ENCODE measurements around the gene FAM53A.

Gene FAM53A

DNA sequence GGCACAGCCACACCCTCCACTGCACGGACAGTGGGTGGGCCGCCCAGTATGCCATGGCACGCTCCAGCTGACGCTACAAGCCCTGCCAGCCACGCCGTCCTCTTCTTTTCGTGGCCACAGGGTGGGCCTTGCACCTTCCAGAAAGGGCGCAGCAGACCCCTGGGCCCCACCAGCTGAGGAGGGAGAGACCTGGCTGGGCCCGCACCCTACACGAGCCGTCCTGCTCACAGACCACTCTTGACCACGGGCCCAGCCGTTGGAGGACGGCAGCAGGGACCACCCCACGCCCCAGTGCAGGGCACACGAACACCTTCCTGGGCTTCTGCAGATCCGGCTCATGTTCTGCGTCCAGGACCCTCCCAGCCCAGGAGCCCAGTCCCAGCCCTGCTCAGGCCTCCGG lies 27.1 kb downstream of the FAM53A start:
- Histone ChIP-seq H3K27me3 (ENCODE audit: insufficient read depth, low read depth) (peaks cover 12% of the 10 kb centered on the region; the same call in 1 of the 2 replicates), H3K27ac (no peak overlapping the region), H4K20me1 (ENCODE audit: insufficient read depth) (no peaks in the 10 kb centered on the region), H3K9ac (no peak overlapping the region), H3K36me3 (ENCODE audit: insufficient read depth) (no peaks in the 10 kb centered on the region), H3K79me2 (ENCODE audit: insufficient read depth, low read depth) (no peaks in the 10 kb centered on the region), H2AFZ (ENCODE audit: low read depth) (no peak overlapping the region), H3K4me3 (IDR thresholded peaks at IDR 0.05; ENCODE audit: insufficient read depth, low read depth, low read length) (no peak overlapping the region), H3K4me2 (no peak overlapping the region), H3K4me1 (ENCODE audit: low read depth, poor library complexity, severe bottlenecking) (no peaks in the 10 kb centered on the region)
- TF ChIP-seq, protein P1, sequence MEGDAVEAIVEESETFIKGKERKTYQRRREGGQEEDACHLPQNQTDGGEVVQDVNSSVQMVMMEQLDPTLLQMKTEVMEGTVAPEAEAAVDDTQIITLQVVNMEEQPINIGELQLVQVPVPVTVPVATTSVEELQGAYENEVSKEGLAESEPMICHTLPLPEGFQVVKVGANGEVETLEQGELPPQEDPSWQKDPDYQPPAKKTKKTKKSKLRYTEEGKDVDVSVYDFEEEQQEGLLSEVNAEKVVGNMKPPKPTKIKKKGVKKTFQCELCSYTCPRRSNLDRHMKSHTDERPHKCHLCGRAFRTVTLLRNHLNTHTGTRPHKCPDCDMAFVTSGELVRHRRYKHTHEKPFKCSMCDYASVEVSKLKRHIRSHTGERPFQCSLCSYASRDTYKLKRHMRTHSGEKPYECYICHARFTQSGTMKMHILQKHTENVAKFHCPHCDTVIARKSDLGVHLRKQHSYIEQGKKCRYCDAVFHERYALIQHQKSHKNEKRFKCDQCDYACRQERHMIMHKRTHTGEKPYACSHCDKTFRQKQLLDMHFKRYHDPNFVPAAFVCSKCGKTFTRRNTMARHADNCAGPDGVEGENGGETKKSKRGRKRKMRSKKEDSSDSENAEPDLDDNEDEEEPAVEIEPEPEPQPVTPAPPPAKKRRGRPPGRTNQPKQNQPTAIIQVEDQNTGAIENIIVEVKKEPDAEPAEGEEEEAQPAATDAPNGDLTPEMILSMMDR (conservative IDR thresholded peaks at IDR 0.05; ENCODE audit: low read depth, low read length), result no peak

DNA sequence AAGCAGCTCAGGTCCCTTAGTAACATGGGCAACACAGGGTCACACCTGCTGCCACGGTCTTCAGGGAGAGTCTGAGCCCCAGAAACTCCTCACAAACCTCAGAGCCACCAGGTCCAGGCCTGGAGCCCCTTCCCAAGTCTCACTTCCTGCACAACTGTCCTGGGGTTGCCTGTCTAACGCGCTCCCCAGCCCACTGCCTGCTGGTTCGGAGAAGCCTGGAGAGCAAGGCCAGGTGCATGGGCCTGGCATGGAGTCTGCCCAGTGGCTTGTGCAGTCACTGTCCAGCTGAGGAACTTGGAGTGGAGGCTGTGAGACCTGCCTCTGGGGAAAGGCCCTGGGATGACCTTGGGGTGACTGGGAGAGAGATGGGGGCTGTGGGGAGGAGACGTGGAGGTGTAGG lies 28.0 kb downstream of the FAM53A start:
- H3K27ac ChIP-seq, result no peak overlapping the region
- H3K4me2 ChIP-seq, result no peak overlapping the region
- H3K79me2 ChIP-seq (ENCODE audit: insufficient read depth, low read depth), result no peaks in the 10 kb centered on the region
- peaks cover 12% of the 10 kb centered on the region; the same call in 1 of the 2 replicates for H3K27me3 ChIP-seq (ENCODE audit: insufficient read depth, low read depth)
- H4K20me1 ChIP-seq (ENCODE audit: insufficient read depth), result no peaks in the 10 kb centered on the region
- TF ChIP-seq, protein P1 (conservative IDR thresholded peaks at IDR 0.05; ENCODE audit: low read depth, low read length), result no peak
- no peaks in the 10 kb centered on the region for H3K4me1 ChIP-seq (ENCODE audit: low read depth, poor library complexity, severe bottlenecking)
- H3K36me3 ChIP-seq (ENCODE audit: insufficient read depth), result no peaks in the 10 kb centered on the region
- no peak overlapping the region for H2AFZ ChIP-seq (ENCODE audit: low read depth)
- no peak overlapping the region for H3K9ac ChIP-seq
- no peak overlapping the region for H3K4me3 ChIP-seq (IDR thresholded peaks at IDR 0.05; ENCODE audit: insufficient read depth, low read depth, low read length)

DNA sequence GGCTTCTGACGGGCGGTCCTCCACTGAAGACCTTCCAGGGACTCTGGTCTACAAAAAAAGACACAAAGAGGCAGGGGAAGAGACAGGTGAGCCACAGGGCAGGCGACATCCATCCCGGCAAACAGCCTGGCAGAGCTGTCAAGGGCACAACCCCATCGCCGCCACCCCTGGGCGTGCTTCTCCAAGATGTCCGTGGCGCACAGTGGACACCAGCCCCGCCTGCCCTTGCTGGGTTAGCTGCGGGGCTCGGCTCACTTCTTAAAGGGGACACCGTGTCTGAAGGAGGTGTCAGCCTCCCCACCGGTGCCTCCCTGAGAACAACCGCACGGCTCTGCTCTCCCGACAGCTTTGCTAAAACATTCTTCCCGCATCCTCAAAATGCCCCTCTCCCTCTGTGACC lies 28.4 kb downstream of the FAM53A start:
- Histone ChIP-seq H3K36me3 (ENCODE audit: insufficient read depth) (no peaks in the 10 kb centered on the region), H3K4me2 (no peak overlapping the region), H3K27ac (no peak overlapping the region), H3K4me3 (IDR thresholded peaks at IDR 0.05; ENCODE audit: insufficient read depth, low read depth, low read length) (no peak overlapping the region), H3K79me2 (ENCODE audit: insufficient read depth, low read depth) (no peaks in the 10 kb centered on the region), H3K4me1 (ENCODE audit: low read depth, poor library complexity, severe bottlenecking) (no peaks in the 10 kb centered on the region), H4K20me1 (ENCODE audit: insufficient read depth) (no peaks in the 10 kb centered on the region), H3K27me3 (ENCODE audit: insufficient read depth, low read depth) (peaks cover 12% of the 10 kb centered on the region; the same call in 1 of the 2 replicates), H3K9ac (no peak overlapping the region), H2AFZ (ENCODE audit: low read depth) (no peak overlapping the region)
- TF ChIP-seq, protein P1 (conservative IDR thresholded peaks at IDR 0.05; ENCODE audit: low read depth, low read length), result no peak

DNA sequence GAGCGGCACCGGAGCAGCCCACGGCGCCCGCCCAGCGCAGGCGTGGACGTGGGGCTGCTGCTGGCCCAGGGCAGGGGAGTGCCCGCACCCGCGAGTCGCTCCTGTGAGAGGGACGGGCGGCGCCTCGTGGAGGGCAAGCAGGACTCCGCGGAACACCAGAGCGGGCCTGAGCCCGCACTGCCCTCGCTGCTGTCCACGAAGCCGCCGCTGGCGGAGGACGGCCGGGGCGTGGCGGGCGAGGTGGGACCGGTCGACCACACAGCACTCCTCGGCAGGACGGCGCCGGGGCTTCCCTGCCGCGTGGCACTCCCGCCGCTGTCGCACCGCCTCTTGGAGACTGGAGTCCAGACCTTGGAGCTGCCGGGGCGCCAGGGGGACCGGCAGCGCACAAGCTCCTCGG lies 29.0 kb downstream of the FAM53A start:
- Histone ChIP-seq H3K4me3 (IDR thresholded peaks at IDR 0.05; ENCODE audit: insufficient read depth, low read depth, low read length) (no peak overlapping the region), H3K79me2 (ENCODE audit: insufficient read depth, low read depth) (no peaks in the 10 kb centered on the region), H3K27me3 (ENCODE audit: insufficient read depth, low read depth) (peaks cover 12% of the 10 kb centered on the region; the same call in 1 of the 2 replicates), H3K36me3 (ENCODE audit: insufficient read depth) (no peaks in the 10 kb centered on the region), H3K4me2 (no peak overlapping the region), H3K4me1 (ENCODE audit: low read depth, poor library complexity, severe bottlenecking) (no peaks in the 10 kb centered on the region), H4K20me1 (ENCODE audit: insufficient read depth) (no peaks in the 10 kb centered on the region), H2AFZ (ENCODE audit: low read depth) (no peak overlapping the region), H3K9ac (no peak overlapping the region), H3K27ac (no peak overlapping the region)
- TF ChIP-seq, protein P1 (conservative IDR thresholded peaks at IDR 0.05; ENCODE audit: low read depth, low read length), result no peak

Data from KMS-11 (cell line).